Stimulated activated effector memory CD8-positive, alpha-beta T cell treated with anti-CD3 and anti-CD28 coated beads, Interleukin-12 subunit alpha, Interleukin-12 subunit beta, amount 100 ng/mL, for 72 hours (primary cell): Measurements from ENCODE around the gene XPOT.
"Not testable (repeated sequence)": the region's sequence is repeated elsewhere in the genome, so short reads cannot be mapped to it uniquely, and the experiment has no call there.

ENCODE experiments used
- ATAC-seq: fragments of 150-1000 bp; cut with Tn5 transposase; 2 replicates; pipeline ENCODE4 v1.10.0; 2021
- DNase-seq, 2 donors: peaks; one replicate each; pipeline ENCODE4 v3.0.0; 2021 to 2022; ENCODE audit warnings: low spot score in 2 of 2
- H3K27ac Mint-ChIP-seq: one replicate; pipeline ENCODE4 v1.8.0; 2022; ENCODE audit warnings: mild to moderate bottlenecking, mixed read lengths
- H3K36me3 Mint-ChIP-seq: one replicate; pipeline ENCODE4 v1.8.0; 2022; ENCODE audit warnings: mild to moderate bottlenecking, mixed read lengths
- H3K4me1 Mint-ChIP-seq: one replicate; pipeline ENCODE4 v1.8.0; 2022; ENCODE audit warnings: mixed read lengths
- H3K4me3 Mint-ChIP-seq: one replicate; pipeline ENCODE4 v1.8.0; 2022; ENCODE audit warnings: mild to moderate bottlenecking, mixed read lengths
- H3K9me3 Mint-ChIP-seq: one replicate; pipeline ENCODE4 v1.8.0; 2022; ENCODE audit warnings: mixed read lengths

The XPOT gene, protein sequence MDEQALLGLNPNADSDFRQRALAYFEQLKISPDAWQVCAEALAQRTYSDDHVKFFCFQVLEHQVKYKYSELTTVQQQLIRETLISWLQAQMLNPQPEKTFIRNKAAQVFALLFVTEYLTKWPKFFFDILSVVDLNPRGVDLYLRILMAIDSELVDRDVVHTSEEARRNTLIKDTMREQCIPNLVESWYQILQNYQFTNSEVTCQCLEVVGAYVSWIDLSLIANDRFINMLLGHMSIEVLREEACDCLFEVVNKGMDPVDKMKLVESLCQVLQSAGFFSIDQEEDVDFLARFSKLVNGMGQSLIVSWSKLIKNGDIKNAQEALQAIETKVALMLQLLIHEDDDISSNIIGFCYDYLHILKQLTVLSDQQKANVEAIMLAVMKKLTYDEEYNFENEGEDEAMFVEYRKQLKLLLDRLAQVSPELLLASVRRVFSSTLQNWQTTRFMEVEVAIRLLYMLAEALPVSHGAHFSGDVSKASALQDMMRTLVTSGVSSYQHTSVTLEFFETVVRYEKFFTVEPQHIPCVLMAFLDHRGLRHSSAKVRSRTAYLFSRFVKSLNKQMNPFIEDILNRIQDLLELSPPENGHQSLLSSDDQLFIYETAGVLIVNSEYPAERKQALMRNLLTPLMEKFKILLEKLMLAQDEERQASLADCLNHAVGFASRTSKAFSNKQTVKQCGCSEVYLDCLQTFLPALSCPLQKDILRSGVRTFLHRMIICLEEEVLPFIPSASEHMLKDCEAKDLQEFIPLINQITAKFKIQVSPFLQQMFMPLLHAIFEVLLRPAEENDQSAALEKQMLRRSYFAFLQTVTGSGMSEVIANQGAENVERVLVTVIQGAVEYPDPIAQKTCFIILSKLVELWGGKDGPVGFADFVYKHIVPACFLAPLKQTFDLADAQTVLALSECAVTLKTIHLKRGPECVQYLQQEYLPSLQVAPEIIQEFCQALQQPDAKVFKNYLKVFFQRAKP

DNA sequence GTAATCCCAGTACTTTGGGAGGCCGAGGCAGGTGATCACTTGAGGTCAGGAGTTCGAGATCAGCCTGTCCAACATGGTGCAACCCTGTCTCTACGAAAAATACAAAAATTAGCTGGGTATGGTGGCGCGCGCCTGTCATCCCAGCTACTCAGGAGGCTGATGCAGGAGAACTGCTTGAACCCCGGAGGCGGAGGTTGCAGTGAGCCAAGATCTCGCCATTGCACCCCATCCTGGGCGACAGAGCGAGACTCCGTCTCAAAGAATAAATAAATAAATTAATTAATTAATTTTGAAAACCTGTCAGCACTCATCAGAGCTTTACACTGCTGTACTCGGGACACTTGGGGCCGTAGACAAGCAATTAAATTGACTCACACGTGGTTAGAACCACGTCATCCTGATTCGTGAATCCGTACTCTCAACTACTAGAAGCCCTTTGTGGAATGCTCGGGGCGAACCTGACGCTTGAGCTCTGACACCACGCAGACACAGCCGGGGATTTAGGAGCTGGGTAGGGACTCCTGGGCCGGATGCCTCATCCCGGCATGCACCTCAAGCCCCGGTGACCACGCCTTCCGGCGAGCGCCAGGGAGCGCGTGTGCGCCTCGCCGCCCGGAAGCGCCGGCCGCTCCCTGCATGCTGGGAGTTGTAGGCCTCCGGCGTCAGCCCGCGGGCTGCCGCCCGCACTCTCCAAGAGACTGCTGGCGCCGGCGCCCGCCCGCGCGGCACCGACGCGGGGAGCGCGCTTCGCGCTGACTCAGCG, at the start of gene XPOT:
TSS of gene XPOT (plus strand) at position 686 of the 763 bp plus-strand sequence. CDS start 5,644 bp downstream, outside the sequence.
- ATAC-seq: peak; percentile 96
- DNase-seq: peak; percentile 75 to 92
- Mint-ChIP-seq H3K27ac (peak within 1 kb of the TSS; percentile 99), H3K4me1 (peaks cover 25% of the 10 kb centered on the region), H3K36me3 (peaks cover 41% of the 10 kb centered on the region), H3K4me3 (peak within 1 kb of the TSS; percentile 96), H3K9me3 (no peaks in the 10 kb centered on the region)

DNA sequence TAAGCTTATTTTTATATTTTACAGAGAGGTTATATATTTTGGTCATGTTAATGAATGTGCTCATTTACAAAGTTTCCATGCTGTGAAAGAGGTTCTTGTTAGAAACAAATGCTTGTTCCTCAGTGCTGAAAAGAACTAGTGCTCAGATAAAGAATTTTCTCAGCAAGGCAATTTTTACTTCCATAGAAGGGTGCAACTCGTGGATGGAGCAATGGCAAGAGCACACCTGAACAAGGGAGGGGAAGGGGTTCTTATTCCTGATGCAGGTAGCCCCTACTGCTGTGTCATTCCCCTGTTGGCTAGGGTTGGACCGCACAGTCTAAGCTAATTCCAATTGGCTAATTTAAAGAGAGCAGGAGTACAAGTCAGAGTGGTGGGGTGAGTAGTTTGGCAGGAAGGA, 48.0 kb upstream of the XPOT start:
- not testable (repeated sequence) for H3K4me1 Mint-ChIP-seq, H3K27ac Mint-ChIP-seq, ATAC-seq, H3K4me3 Mint-ChIP-seq, H3K9me3 Mint-ChIP-seq, H3K36me3 Mint-ChIP-seq, DNase-seq

DNA sequence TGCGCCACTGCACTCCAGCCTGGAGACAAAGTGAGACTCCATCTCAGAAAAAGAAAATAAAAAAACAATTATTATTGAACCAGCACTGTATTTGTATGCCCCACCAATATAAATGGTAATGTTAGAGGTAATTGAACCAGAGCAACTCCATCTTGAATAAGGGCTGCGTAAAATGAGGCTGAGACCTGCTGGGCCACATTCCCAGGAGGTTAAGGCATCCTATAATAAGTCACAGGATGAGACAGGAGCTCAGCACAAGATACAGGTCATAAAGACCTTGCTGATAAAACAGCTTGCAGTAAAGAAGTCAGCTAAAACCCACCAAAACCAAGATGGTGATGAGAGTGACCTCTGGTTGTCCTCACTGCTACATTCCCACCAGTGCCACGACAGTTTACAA, 43.0 kb upstream of the XPOT start:
- not testable (repeated sequence) for DNase-seq, H3K27ac Mint-ChIP-seq, H3K4me3 Mint-ChIP-seq, H3K9me3 Mint-ChIP-seq, ATAC-seq, H3K4me1 Mint-ChIP-seq, H3K36me3 Mint-ChIP-seq

DNA sequence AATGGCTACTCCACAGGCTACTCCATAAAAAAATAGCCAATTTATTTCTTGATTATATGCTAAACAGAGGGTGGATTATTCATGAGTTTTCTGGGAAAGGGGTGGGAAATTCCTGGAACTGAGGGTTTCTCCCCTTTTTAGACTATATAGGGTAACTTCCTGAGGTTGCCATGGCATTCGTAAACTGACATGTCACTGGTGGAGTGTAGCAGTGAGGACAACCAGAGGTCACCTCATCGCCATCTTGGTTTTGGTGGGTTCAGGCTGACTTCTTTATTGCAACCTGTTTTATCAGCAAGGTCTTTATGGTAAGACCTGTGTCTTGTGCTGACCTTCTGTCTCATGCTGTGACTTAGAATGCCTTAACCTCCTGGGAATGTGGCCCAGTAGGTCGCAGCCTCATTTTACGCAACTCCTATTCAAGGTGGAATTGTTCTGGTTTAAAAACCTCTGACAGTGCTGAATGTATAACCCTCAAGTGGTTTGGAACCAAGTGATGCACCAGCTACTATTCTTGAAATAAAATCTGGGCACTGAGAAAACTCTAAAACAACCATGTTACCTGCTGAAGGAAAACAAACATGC, 41.4 kb upstream of the XPOT start:
- Mint-ChIP-seq H3K4me1 (no peaks in the 10 kb centered on the region), H3K27ac (no peak overlapping the region), H3K36me3 (no peaks in the 10 kb centered on the region), H3K4me3 (no peak overlapping the region), H3K9me3 (no peaks in the 10 kb centered on the region)
- DNase-seq (no peak), ATAC-seq (no peak)

DNA sequence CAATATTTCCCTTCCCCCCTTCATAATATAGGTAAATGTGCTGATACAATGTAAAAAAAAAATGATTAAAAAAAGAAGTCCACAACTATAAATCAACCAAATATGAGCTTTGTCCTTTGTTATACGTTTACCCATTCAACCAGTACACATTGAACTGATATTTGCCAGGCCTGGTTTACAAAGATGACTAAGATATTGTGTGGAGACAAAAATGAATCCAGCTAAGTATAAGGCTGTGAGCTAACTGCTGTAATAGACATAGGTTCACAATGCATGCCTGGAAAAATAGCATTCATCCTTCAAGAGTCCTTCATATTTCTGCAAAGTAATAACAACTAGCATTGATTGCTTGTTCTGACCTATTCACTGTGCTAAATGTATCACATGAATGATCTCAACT, 20.5 kb upstream of the XPOT start:
- H3K4me1 Mint-ChIP-seq: no peaks in the 10 kb centered on the region
- ATAC-seq (no peak), DNase-seq (no peak)
- H3K27ac Mint-ChIP-seq: no peak overlapping the region
- peaks cover 4% of the 10 kb centered on the region for H3K9me3 Mint-ChIP-seq
- no peak overlapping the region for H3K4me3 Mint-ChIP-seq
- no peaks in the 10 kb centered on the region for H3K36me3 Mint-ChIP-seq

DNA sequence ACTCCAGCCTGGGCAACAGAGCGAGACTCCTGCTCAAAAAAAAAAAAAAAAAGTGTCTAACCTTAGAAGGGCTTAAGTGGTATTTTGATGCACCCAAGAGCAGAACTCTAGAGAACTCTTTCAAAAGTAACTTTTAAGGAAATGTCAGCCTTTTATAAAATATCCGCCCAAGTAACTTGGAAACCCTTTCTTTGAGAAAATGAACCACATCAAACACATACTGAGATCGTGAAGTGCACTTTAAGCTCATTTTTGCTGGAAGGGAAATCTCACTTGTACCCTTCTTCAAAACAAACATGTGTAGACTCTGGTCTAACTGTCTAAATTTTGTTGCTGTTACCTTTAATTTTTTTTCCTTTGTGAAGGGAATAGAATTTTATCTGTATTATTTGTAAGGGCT, 19.2 kb upstream of the XPOT start:
- Mint-ChIP-seq H3K9me3 (peaks cover 4% of the 10 kb centered on the region), H3K4me3 (no peak overlapping the region), H3K27ac (no peak overlapping the region), H3K36me3 (no peaks in the 10 kb centered on the region), H3K4me1 (no peaks in the 10 kb centered on the region)
- DNase-seq (no peak), ATAC-seq (no peak)

DNA sequence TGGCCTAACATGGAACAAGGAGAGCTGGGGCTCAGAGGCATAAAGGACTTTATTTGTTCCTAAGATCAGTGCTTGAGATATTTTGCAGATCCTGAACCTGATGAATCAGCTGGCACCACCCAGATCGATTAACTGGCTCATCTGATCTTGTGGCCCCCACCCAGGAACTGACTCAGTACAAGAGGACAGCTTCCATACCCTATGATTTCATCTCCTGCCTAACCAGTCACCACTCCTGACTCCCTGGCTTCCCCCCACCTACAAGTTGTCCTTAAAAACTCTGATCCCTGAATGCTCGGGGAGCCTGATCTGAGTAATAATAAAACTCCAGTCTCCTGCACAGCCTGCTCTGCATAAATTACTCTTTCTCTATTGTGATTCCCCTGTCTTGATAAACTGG, 18.7 kb upstream of the XPOT start:
- Mint-ChIP-seq H3K9me3 (peaks cover 1% of the 10 kb centered on the region), H3K27ac (no peak overlapping the region), H3K4me3 (no peak overlapping the region), H3K36me3 (no peaks in the 10 kb centered on the region), H3K4me1 (no peaks in the 10 kb centered on the region)
- DNase-seq: no peak
- ATAC-seq: peak; percentile 83

DNA sequence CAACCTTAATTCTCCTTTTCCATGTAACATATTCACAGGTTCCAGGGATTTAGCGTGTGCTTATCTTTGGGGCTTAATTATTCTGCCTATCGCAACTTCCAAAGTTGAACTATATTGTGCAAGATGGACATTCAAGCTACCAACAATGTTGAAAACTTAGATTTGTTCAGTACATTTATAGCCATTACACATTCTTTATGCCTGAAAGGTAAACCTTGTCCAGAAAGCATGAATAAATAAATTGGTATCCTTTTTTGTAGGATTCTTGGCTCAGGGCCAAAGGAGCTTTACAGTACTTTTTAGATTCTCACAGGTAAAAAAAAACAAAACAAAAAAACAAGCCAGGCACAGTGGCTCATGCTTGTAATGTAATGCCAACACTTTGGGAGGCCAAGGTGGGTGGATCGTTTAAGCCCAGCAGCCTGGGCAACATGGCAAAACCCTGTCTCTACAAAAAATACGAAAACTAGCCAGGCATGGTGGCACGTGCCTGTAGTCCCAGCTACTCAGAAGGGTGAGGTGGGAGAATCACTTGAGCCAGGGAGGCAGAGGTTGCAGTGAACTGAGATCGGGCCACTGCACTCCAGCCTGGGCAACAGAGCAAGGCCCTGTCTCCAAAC, 16.9 kb upstream of the XPOT start:
- H3K4me3 Mint-ChIP-seq: no peak overlapping the region
- ATAC-seq: no peak
- H3K27ac Mint-ChIP-seq: no peak overlapping the region
- no peaks in the 10 kb centered on the region for H3K36me3 Mint-ChIP-seq
- no peaks in the 10 kb centered on the region for H3K9me3 Mint-ChIP-seq
- DNase-seq: no peak
- H3K4me1 Mint-ChIP-seq: peaks cover 5% of the 10 kb centered on the region

DNA sequence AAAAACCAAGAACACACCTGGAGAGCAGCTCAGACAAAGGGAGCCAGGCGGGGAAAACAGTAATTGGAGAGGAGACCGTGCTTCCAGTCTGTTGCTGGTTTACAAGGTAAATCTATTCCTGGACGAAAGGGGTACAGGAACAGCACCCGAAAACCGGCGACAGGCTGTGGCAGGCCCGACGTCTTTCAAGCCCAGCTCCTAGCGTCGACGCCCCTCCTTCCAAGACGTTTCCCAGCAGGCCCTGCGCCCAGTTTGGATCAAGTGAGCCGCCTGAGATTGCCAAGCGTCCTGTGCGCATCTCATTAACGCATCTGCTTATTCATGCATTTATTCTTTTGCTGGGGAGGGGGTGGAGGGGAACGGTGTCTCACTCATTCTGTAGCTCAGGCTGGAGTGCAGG, 15.0 kb upstream of the XPOT start:
- Mint-ChIP-seq H3K27ac (no peak overlapping the region), H3K4me3 (no peak overlapping the region), H3K36me3 (no peaks in the 10 kb centered on the region), H3K9me3 (no peaks in the 10 kb centered on the region), H3K4me1 (peaks cover 5% of the 10 kb centered on the region)
- DNase-seq: no peak
- no peak for ATAC-seq

DNA sequence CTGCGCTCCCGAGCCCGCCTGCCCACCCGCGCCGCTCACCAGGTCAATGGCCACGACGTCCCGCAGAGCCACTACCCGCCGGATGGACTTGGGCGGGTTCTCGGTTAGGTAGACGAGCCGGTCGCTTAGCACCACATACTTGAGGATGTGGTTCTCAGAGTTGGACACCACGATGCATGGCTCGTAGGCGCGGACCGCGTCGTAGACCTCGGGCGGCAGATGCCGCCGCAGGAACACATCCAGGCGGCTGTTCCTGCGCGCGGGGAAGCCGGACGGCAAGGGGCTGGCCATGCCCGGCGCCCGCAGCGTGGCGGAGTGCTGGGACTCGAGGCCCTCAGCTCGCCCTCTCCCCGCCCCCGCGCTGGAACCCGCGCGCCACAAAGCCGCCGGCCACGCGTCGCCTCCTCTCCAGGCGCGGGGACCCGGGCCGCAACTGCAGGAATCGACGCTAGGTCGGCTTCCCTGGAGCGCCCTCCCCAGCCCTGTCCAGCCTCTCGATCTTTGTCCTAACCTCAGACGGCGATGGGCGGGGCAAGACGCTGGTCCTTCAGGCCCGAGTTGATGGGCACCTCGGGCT, 13.8 kb upstream of the XPOT start, which contains the start of gene C12orf56:
TSS of gene C12orf56 (minus strand) at position 484 of the 577 bp plus-strand sequence. CDS start at position 291, 193 bp downstream.
- no peaks in the 10 kb centered on the region for H3K9me3 Mint-ChIP-seq
- ATAC-seq: peak; percentile 67
- peaks cover 5% of the 10 kb centered on the region for H3K4me1 Mint-ChIP-seq
- peak within 1 kb of the TSS; percentile 67 for H3K4me3 Mint-ChIP-seq
- H3K36me3 Mint-ChIP-seq: no peaks in the 10 kb centered on the region
- DNase-seq: no peak
- H3K27ac Mint-ChIP-seq: no peak within 1 kb of the TSS

DNA sequence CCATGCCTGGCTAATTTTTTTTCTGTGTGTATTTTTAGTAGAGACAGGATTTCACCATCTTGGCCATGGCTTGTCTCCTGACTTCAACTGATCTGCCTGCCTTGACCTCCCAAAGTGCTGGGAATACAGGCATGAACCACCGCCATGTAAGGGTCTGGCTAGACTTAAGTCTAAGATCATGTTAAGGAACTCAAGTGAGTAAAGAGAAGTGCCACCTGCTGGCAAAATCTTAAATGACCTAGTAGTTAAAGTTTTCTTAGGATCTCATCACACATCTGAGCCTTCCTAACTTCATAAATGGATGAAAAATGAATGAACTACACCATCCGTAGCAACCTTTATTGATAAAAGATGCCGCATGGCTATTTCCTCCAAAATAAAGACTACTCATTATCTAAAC, 12.0 kb upstream of the XPOT start:
- H3K9me3 Mint-ChIP-seq: no peaks in the 10 kb centered on the region
- ATAC-seq: no peak
- no peaks in the 10 kb centered on the region for H3K36me3 Mint-ChIP-seq
- peaks cover 5% of the 10 kb centered on the region for H3K4me1 Mint-ChIP-seq
- no peak overlapping the region for H3K27ac Mint-ChIP-seq
- no peak overlapping the region for H3K4me3 Mint-ChIP-seq
- no peak for DNase-seq

DNA sequence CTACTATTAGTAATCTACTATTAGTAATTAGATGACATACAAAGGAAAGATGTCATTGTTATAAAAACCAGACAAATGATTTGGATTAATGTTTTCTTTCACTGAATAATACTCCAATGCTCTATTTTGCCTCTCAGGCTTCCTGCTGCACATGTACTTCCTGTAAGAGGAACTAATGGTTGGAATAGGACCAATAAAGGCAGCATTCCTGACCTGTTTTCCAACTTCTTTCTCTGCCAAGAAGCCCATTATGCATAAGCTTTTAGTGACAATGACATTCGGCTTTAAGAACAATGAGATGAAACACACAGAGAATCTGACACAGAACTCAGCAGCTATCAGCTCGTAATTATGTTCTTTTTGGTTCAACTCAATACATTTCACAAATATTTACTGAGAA, 8.5 kb upstream of the XPOT start:
- Mint-ChIP-seq H3K36me3 (no peaks in the 10 kb centered on the region), H3K9me3 (no peaks in the 10 kb centered on the region), H3K4me1 (peaks cover 15% of the 10 kb centered on the region), H3K27ac (no peak overlapping the region), H3K4me3 (no peak overlapping the region)
- ATAC-seq: no peak
- DNase-seq: no peak

DNA sequence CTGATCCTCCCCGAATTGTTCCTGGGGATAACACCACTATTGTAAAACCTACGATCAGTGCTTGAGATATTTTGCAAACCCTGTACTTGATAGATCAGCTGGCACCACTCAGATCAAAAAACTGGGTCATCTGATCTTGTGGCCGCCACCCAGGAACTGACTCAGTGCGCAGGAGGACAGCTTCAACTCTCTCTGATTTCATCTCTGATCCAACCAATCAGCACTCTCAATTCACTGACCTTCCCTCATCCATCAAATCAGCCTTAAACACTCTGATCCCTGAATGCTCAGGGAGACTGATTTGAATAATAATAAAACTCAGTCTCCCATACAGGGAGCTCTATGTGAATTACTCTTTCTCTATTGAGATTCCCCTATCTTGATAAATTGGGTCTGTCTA, 4.2 kb upstream of the XPOT start:
- Mint-ChIP-seq H3K4me3 (peak overlapping the region; percentile 30), H3K36me3 (peaks cover 10% of the 10 kb centered on the region), H3K9me3 (no peaks in the 10 kb centered on the region), H3K4me1 (peaks cover 19% of the 10 kb centered on the region), H3K27ac (peak overlapping the region; percentile 49)
- no peak for DNase-seq
- ATAC-seq: peak; percentile 17

DNA sequence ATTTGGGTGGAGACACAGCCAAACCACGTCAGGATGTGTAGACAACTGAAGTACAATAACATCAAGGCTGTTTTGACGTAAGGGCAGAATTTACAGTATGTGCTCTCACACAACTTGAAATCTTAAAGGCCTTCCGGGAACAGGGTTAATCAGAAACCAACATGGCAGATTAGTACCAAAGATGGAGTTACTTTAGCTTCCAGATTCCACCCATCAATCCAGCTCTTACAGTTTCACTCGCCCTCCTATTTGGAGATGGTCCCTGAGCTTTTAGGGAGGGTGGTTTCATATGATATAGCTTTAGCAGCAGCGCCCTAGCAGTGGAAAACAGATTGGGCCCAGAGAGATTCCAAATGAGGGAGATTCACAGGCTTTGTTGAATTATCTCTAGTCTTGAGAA, 2.0 kb upstream of the XPOT start:
- ATAC-seq (no peak), DNase-seq (no peak)
- H3K27ac Mint-ChIP-seq: no peak overlapping the region
- H3K4me1 Mint-ChIP-seq: peaks cover 19% of the 10 kb centered on the region
- H3K36me3 Mint-ChIP-seq: peaks cover 27% of the 10 kb centered on the region
- no peak overlapping the region for H3K4me3 Mint-ChIP-seq
- H3K9me3 Mint-ChIP-seq: no peaks in the 10 kb centered on the region
